A673 (cell line): ENCODE results near the gene NDUFA11.
"Not testable (repeated sequence)": the region's sequence is repeated elsewhere in the genome, so short reads cannot be mapped to it uniquely, and the experiment has no call there.

Experiments
- EZH2 ChIP-seq: fragments of 200-600 bp; sonication (generic); IDR thresholded peaks from 2 replicates; pipeline ENCODE4 v1.6.1; 2017; ENCODE audit warnings: borderline replicate concordance, low read depth, mild to moderate bottlenecking, mixed read lengths, antibody characterized with exemption, low read length; ENCODE audit not compliant: poor library complexity, severe bottlenecking
- TF ChIP-seq, protein P1 (sequence below): fragments of 300-800, 200-600 bp; sonication (generic); conservative IDR thresholded peaks from 2 replicates; pipeline ENCODE4 v1.5.1; 2017; ENCODE audit warnings: low read depth, mild to moderate bottlenecking, antibody characterized with exemption, low read length, moderate library complexity, mixed read lengths

DNA sequence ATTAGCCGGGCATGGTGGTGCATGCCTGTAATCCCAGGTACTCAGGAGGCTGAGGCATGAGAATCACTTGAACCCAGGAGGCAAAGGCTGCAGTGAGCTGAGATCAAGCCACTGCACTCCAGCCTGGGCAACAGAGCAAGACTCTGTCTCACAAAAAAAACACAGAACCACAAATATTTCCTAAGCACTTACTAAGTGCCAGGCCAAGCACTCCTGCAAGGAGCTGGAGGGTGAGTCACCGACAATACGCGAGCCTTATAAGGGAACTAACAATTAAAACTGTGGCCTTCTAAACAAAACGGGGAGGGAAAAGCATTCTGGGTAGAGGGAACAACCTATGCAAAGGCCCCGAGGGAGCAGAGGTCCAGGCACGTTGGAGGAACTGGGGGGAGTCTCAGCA, 29.1 kb downstream of the NDUFA11 start:
- TF ChIP-seq, protein P1, sequence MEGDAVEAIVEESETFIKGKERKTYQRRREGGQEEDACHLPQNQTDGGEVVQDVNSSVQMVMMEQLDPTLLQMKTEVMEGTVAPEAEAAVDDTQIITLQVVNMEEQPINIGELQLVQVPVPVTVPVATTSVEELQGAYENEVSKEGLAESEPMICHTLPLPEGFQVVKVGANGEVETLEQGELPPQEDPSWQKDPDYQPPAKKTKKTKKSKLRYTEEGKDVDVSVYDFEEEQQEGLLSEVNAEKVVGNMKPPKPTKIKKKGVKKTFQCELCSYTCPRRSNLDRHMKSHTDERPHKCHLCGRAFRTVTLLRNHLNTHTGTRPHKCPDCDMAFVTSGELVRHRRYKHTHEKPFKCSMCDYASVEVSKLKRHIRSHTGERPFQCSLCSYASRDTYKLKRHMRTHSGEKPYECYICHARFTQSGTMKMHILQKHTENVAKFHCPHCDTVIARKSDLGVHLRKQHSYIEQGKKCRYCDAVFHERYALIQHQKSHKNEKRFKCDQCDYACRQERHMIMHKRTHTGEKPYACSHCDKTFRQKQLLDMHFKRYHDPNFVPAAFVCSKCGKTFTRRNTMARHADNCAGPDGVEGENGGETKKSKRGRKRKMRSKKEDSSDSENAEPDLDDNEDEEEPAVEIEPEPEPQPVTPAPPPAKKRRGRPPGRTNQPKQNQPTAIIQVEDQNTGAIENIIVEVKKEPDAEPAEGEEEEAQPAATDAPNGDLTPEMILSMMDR: not testable (repeated sequence)
- TF ChIP-seq EZH2: not testable (repeated sequence)
